ENCODE data around the gene MYOZ1.

- TF ChIP-seq CTCF (IDR thresholded peaks at IDR 0.05) (no peak), POLR2AphosphoS5 (IDR thresholded peaks at IDR 0.05) (no peak), EP300 (IDR thresholded peaks at IDR 0.05) (no peak), POLR2A (IDR thresholded peaks at IDR 0.05) (no peak)
Observed at GRCh38 chr10:73643362-73643761, 2.1 kb upstream of the MYOZ1 start.

Measured in stomach (tissue), 4 donors.